Stimulated activated CD4-positive, alpha-beta T cell treated with anti-CD3 and anti-CD28 coated beads, TNF-alpha, amount 100 ng/mL, for 24 hours (primary cell): Measurements from ENCODE around the gene AGAP1.
"Not testable (repeated sequence)": the region's sequence is repeated elsewhere in the genome, so short reads cannot be mapped to it uniquely, and the experiment has no call there.

ENCODE experiments used
- DNase-seq, 3 experiments: peaks; one replicate each; pipeline ENCODE4 v3.0.0-alpha.2; 2020; ENCODE audit warnings: low read depth in 3 of 3

The AGAP1 gene

GRCh38 chr2:235734688-235735231 is 240.9 kb downstream of the AGAP1 start:
- no peak for DNase-seq

- DNase-seq = no peak
Observed at GRCh38 chr2:235737396-235737795, 243.6 kb downstream of the AGAP1 start.

GRCh38 chr2:235737840-235738239 is 244.0 kb downstream of the AGAP1 start:
- no peak for DNase-seq

- no peak for DNase-seq
Observed at GRCh38 chr2:235739704-235740415, 246.0 kb downstream of the AGAP1 start.

DNA sequence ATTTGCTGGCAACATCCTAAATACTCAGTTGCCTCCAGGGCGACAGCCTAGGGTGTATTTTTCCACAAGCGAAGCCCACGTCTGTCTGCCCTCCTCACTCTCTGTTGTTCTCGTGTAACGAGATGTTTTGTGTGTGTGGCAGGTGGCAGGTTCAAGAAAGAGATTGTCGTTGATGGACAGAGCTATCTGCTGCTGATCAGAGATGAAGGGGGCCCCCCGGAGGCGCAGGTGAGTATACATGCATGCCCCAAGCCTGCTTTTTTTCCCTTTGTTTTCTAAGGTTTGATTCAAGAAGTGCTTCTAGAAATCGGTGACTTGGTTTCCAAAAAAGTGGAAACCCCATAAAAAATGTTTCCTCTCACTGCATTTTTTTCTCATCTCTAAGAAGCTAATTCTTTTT is 247.0 kb downstream of the AGAP1 start:
- no peak for DNase-seq

GRCh38 chr2:235744161-235744560 is 250.3 kb downstream of the AGAP1 start:
- no peak for DNase-seq

DNA sequence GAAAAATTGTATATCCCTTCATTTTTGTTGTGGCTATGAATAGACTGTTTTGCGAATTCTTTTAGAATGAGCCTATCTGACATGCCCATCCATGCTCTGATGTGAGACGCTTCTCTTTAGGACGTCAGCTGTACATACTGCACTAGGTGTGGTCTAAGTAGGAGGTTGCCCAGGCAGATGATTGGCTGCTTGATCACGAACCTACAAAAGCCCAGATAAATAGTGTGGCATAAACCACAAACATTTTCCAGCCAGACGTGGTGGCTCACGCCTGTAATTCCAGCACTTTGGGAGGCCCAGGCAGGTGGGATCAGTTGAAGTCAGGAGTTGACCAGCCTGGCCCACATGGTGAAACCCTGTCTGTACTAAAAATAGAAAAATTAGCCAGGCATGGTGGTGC is 251.8 kb downstream of the AGAP1 start:
- no peak for DNase-seq

GRCh38 chr2:235746257-235746934 is 252.6 kb downstream of the AGAP1 start:
- peak in 2 of 3 experiments; percentile 8 to 40 for DNase-seq

DNA sequence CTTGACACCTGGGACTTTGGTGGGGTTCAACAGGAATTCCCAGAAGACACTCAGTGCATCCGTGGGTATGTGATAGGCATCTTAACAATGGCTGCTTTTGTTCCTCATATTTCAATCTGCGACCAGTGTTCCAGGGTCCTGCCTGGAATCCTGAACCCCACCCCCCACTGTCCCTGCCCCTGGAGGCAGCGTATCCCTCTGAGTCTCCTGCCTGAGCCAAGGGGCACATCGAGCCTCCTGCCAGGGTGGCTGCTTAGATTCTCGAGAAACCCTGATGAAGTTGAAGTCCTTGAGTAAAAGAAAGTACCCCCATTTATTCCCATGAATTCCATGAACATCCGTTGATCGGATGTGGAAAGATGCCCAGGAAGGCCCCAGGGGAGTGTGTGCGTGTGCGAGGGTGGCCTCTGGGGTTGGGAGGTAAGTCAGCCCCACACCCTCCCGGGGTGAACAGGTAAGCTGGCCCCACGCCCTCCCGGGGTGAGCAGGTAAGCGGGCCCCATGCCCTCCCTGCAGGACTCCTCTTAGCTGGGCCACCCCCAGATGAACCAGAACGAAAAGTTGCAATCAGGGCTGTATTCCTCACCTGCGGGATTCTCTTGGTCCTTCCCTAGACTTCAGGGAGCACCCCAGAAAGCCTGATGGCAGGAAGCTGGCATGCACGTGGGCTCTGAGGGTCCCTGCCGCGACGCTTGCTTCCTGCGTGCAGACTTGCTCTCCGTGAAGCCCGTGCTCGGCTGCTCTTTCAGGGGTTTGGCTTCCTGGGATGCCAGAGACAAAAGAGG is 253.3 kb downstream of the AGAP1 start:
- no peak for DNase-seq

DNA sequence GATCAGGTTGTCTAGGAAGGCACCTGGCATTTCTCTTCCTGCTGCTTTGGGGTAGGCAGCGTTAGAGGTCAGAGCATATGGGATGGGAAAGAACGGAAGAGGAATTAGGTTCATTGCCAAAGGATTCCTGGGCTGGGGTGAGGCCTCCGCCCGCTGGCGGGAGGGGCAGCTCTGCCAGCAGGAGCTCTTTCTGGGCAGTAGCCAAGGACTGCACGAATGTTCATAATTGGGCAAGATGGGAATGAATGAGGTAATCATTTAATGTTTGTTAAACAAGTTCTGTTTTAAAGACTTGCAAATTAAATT is 253.9 kb downstream of the AGAP1 start:
- DNase-seq = no peak

DNA sequence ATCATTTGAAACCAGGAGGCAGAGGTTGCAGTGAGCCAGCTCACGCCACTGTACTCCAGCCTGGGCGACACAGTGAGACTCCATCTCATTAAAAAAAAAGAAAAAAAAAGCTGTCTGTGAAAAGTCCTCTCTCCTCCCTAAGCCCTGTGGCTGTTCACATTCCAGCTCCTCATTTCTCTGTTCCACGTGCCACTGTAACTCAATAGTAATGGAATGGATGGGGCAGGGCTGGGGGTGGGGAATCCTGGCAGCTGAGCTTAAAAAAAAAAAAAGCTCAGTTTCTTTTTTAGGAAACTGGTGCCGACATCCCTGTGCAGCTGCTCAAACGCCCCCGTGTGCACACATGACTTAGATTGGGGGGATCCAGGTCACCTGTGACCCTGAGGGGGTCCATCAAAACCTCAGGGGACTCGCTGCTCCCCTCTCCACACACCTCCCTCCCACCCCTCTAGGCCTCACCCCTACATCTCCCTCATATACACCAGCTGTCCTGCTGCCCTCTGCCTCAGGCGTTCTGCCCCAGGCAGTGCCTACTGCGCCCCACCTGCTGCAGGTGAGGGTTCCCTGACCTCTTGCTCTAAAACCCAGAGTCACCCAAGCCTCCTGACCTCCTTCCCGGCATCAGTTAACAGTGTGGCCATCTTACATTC is 255.4 kb downstream of the AGAP1 start:
- no peak for DNase-seq

- DNase-seq = no peak
Observed at GRCh38 chr2:235749771-235750160, 255.9 kb downstream of the AGAP1 start.

GRCh38 chr2:235752846-235753245 is 259.0 kb downstream of the AGAP1 start:
- no peak for DNase-seq

DNA sequence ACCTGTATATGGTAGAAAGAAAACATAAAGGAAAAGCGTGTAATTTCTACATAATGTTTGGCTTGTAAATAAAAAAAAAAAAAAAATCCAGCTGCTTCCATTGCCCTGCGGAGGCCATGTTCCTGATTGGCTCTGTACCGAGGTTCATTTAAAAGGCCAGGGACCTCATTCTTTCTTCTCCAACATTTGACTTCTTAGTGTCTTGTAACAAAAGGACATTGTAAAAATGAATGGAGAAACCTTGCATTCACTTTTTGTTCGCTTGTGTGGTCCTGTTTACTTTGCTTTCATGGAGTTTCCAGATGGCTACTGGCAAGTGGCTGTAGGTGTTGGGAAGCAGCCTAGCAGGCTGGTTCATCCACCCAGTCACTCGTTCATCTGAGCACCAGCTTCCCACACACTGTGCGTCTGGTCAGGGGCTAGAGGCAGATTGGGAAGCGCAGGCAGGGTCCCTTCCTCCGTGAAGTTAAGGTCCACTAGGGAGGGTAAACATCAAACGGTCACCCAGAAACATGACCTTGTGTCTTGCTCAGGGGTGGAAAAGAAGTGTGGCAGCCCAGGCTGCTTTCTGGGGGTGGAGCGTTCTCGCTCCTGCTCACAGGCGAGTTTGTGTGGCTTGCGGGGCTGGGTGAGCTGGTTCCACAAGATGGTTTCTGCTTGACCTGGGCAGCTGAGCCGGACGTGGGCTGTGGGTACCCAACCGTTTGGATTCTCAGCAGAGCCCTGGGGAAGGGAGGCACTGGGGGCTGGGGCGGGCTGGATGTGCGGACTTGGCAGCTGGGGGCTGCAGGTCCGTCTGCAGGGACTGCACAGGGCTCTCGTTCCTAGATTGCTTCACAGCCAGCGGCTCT is 260.7 kb downstream of the AGAP1 start:
- DNase-seq = no peak

DNA sequence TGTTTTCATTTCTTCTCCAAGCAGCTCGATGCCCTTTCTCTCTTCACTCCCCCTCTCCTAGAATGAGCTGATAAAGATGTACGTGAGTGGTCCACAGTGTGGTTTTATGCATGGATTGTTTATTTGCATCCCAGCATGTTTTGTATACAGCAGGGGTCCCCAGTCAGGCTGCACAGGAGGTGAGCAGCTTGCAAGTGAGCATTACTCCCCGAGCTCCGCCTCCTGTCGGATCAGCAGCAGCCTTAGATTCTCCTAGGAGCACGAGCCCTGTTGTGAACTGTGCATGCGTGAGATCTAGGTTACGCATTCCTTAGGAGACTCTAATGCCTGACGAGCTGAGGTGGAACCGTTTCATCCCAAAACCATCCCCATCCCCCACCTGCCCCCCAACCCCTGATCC is 262.6 kb downstream of the AGAP1 start:
- DNase-seq = no peak

- no peak for DNase-seq
Observed at GRCh38 chr2:235757212-235757611, 263.4 kb downstream of the AGAP1 start.

DNA sequence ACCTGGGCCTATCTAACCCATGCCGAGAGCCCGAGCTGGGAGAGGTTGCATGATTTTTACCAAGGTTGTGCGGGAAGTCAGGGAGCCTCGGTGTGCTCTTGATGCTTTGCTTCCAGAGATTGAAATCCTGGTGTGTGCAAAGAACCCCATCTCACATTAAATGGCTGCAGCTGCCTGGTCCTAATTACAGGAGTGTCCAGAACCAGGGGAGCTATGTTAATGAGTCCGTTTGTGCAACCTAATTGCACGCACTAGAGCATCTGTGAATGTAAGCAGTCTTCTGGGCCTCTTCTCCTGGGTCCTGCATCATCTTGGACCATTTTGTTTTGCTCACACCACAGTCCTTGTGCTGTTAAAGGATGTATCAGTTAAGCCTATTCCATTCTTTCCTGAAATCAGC is 263.8 kb downstream of the AGAP1 start:
- no peak for DNase-seq

DNA sequence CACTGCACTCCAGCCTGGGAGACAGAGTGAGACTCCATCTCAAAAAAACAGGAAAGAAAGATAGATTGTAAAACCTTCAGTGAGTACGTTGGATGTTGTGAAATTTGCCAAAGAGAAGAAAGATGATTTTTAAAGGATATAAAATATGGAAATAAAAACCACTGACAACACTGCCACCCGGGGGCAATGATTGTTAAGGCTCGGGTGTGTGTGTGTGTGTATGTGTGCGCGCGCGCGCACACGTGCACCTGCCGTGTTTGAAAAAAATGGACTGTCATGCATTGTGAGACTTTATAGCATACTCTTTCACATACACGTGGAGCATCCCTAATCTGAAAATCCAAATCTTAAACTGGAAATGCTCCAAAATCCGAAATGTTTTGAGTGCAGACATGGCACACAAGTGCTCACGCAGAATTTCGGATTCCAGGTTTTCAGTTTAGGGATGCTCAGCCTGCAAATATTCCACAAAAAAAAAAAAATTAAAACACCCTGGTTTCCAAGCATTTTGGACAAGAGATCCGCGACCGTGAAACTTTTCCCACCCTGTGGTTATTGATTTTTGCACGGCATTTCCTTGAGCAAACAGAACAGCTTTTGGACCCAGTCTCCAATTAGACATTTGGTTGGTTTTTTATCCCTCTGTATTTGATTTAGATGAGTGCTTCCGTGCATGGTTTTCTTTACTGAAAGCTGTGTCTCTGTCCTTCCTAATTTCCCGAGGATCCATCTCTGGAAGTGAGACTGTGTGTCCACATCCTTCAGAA is 269.2 kb downstream of the AGAP1 start:
- DNase-seq = no peak

GRCh38 chr2:235763816-235764215 is 270.0 kb downstream of the AGAP1 start:
- DNase-seq = no peak

GRCh38 chr2:235764478-235764877 is 270.6 kb downstream of the AGAP1 start:
- DNase-seq = not testable (repeated sequence)
